OCI-LY7 (cell line): ENCODE data around the gene ARL3. TPM values are rescaled to one million over a fixed set of nuclear protein-coding genes. Genes with fewer than 3 reads are reported as not detected.

Experiments used
- BruUV-seq: library from RNA; stranded (reverse); fragments of 400-500 nt; replicated peaks from 2 replicates; lab custom pipeline; 2021; lab: Mats Ljungman, UMichigan
- CTCF ChIA-PET: fragments of 300-600 bp; sonication (Branson Sonifier 250); formaldehyde crosslinking; loops from one replicate; lab custom pipeline; 2022; ENCODE audit warnings: antibody characterized with exemption; ENCODE audit not compliant: unreplicated experiment; lab: Charles Lee
- POLR2A ChIA-PET: fragments of 300-600 bp; sonication (Branson Sonifier 250); formaldehyde crosslinking; loops from one replicate; lab custom pipeline; 2022; ENCODE audit warnings: antibody characterized with exemption; lab: Charles Lee
- DNase-seq: peaks from one replicate; pipeline ENCODE4 v3.0.0-alpha.2; 2015; ENCODE audit warnings: low spot score
- H2AFZ ChIP-seq: fragments of 200-600 bp; sonication (generic), shearing (Covaris generic); 2 replicates; pipeline ENCODE4 v1.6.1; 2014; ENCODE audit warnings: mild to moderate bottlenecking, antibody characterized with exemption, low read length, moderate library complexity
- H3K27ac ChIP-seq: fragments of 200-600 bp; sonication (generic); 2 replicates; pipeline ENCODE4 v1.5.1; 2014; ENCODE audit warnings: mixed run types, low read depth, mild to moderate bottlenecking, moderate library complexity, low read length, inconsistent platforms; ENCODE audit not compliant: poor library complexity, severe bottlenecking
- H3K36me3 ChIP-seq: fragments of 200-600 bp; sonication (generic); 2 replicates; pipeline ENCODE4 v1.6.1; 2014; ENCODE audit warnings: mild to moderate bottlenecking, antibody characterized with exemption, low read length, moderate library complexity, mixed read lengths; ENCODE audit not compliant: insufficient read depth
- H3K4me1 ChIP-seq: fragments of 200-600 bp; sonication (generic); 2 replicates; pipeline ENCODE4 v1.5.1; 2014; ENCODE audit warnings: mild to moderate bottlenecking, low read length; ENCODE audit not compliant: insufficient read depth, poor library complexity, severe bottlenecking
- H3K4me2 ChIP-seq: fragments of 200-600 bp; sonication (generic); 2 replicates; pipeline ENCODE4 v1.6.1; 2014; ENCODE audit warnings: mild to moderate bottlenecking, low read length
- H3K4me3 ChIP-seq: fragments of 200-600 bp; sonication (generic); 2 replicates; pipeline ENCODE4 v1.5.1; 2014; ENCODE audit warnings: mild to moderate bottlenecking, low read depth, low read length; ENCODE audit not compliant: poor library complexity, severe bottlenecking
- H3K79me2 ChIP-seq: fragments of 200-600 bp; sonication (generic); 2 replicates; pipeline ENCODE4 v1.6.1; 2016; ENCODE audit warnings: low read depth, mild to moderate bottlenecking, low read length, moderate library complexity, mixed read lengths; ENCODE audit not compliant: insufficient read depth
- H3K9me2 ChIP-seq: fragments of 200-600 bp; sonication (generic); 2 replicates; pipeline ENCODE4 v1.6.1; 2016; ENCODE audit warnings: mild to moderate bottlenecking, low read length, mixed read lengths; ENCODE audit not compliant: insufficient read depth
- H3K9me3 ChIP-seq: fragments of 200-600 bp; sonication (generic); 2 replicates; pipeline ENCODE4 v1.6.1; 2014; ENCODE audit warnings: mild to moderate bottlenecking, mixed run types, low read length, mixed read lengths
- H4K20me1 ChIP-seq: fragments of 200-600 bp; sonication (generic); 2 replicates; pipeline ENCODE4 v1.6.1; 2014; ENCODE audit warnings: mild to moderate bottlenecking, antibody characterized with exemption, low read length, moderate library complexity, mixed read lengths; ENCODE audit not compliant: insufficient read depth
- EZH2phosphoT487 ChIP-seq: fragments of 200-600 bp; sonication (generic); IDR thresholded peaks from 2 replicates; pipeline ENCODE4 v1.6.1; 2018; ENCODE audit warnings: low read depth, borderline replicate concordance, mild to moderate bottlenecking, mixed run types, antibody characterized with exemption, low read length, moderate library complexity, mixed read lengths
- intact Hi-C: fragments of 100-400 bp; cut with micrococcal nuclease; formaldehyde crosslinking; loops from one replicate; pipeline ENCODE4 v1.10.0; 2022; ENCODE audit not compliant: unreplicated experiment
- total RNA-seq, 2 experiments: library from RNA; depleted of rRNA in 1 of 2; stranded (reverse); fragments of >200 nt in 1 of 2; shearing (Covaris generic) in 1 of 2; gene quantifications; 2 replicates each; pipeline ENCODE4 v1.2.3, GENCODE V29; 2014 to 2022
- TF ChIP-seq, protein P1 (sequence below): fragments of 200-600 bp; sonication (generic); conservative IDR thresholded peaks from 2 replicates; pipeline ENCODE4 v1.5.1; 2014; ENCODE audit warnings: mild to moderate bottlenecking, antibody characterized with exemption, low read length, moderate library complexity, mixed read lengths

The ARL3 gene
- total RNA-seq, 2 experiments from 2014 or later: 7.3 to 11.7 TPM

DNA sequence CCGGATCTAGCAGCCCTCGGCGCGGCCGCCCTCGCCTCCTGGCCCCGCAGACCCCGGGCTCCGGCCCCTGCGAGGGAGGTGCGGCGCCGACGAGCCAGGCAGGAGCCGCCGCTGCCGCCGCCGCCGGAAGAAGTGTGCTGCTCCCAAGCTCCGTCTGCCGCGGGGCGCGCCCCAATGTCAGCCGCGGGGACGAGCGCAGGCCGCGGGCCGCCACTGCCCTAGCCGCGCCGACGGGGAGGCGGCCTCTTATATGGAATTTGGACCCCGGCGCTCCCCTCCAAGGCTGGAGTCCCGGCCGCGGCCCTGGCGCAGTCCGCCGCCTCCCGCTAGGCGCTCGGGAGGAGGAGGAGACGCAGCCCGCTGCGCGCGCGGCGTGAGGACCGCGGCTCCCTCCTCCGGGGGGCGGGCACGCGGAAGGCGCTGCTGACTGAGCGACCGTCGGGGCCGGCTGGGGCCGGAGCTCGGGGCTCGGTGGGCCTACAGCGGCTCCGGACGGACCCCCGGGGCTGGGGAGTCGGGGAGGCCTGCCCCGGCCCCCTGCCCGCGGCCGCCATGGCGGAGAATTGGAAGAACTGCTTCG, 70.0 kb downstream of the ARL3 start, which contains the start of gene TRIM8:
TRIM8 (plus strand) TSS at position 414 of the 580 bp plus-strand sequence; CDS start at position 553, 139 bp downstream.
- POLR2A ChIA-PET: interaction anchor here (0.5 to 2.2 kb wide), 5 partner anchors 17 to 100 kb away, joined by 3 to 7 read pairs (median 3); partner anchors contain the start of genes ARL3 and SFXN2
- H3K4me1 ChIP-seq: peaks cover 32% of the 10 kb centered on the region
- peak within 1 kb of the TSS; percentile 82 for H3K4me2 ChIP-seq
- no peaks in the 10 kb centered on the region for H3K9me2 ChIP-seq
- DNase-seq: peak; percentile 78
- H2AFZ ChIP-seq: peak within 1 kb of the TSS; percentile 16
- H3K36me3 ChIP-seq: peaks cover 24% of the 10 kb centered on the region; the same call in 1 of the 2 replicates
- H3K27ac ChIP-seq: peak within 1 kb of the TSS; percentile 95
- no peak for TF ChIP-seq EZH2phosphoT487
- TF ChIP-seq, protein P1, sequence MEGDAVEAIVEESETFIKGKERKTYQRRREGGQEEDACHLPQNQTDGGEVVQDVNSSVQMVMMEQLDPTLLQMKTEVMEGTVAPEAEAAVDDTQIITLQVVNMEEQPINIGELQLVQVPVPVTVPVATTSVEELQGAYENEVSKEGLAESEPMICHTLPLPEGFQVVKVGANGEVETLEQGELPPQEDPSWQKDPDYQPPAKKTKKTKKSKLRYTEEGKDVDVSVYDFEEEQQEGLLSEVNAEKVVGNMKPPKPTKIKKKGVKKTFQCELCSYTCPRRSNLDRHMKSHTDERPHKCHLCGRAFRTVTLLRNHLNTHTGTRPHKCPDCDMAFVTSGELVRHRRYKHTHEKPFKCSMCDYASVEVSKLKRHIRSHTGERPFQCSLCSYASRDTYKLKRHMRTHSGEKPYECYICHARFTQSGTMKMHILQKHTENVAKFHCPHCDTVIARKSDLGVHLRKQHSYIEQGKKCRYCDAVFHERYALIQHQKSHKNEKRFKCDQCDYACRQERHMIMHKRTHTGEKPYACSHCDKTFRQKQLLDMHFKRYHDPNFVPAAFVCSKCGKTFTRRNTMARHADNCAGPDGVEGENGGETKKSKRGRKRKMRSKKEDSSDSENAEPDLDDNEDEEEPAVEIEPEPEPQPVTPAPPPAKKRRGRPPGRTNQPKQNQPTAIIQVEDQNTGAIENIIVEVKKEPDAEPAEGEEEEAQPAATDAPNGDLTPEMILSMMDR: no peak
- no peaks in the 10 kb centered on the region for H4K20me1 ChIP-seq
- intact Hi-C loops: loop anchor here (5.0 to 10.0 kb wide), 2 partner anchors 812 to 949 kb away; partner anchors contain the start of gene FBXW4
- peaks cover 47% of the 10 kb centered on the region for H3K79me2 ChIP-seq
- no peaks in the 10 kb centered on the region for H3K9me3 ChIP-seq
- BruUV-seq: no TSS peak
- CTCF ChIA-PET: interaction anchor here (0.7 to 1.3 kb wide), 3 partner anchors 31 to 69 kb away, joined by 3 to 7 read pairs (median 5); partner anchors contain the start of gene ARL3
- peak within 1 kb of the TSS; percentile 84 for H3K4me3 ChIP-seq

DNA sequence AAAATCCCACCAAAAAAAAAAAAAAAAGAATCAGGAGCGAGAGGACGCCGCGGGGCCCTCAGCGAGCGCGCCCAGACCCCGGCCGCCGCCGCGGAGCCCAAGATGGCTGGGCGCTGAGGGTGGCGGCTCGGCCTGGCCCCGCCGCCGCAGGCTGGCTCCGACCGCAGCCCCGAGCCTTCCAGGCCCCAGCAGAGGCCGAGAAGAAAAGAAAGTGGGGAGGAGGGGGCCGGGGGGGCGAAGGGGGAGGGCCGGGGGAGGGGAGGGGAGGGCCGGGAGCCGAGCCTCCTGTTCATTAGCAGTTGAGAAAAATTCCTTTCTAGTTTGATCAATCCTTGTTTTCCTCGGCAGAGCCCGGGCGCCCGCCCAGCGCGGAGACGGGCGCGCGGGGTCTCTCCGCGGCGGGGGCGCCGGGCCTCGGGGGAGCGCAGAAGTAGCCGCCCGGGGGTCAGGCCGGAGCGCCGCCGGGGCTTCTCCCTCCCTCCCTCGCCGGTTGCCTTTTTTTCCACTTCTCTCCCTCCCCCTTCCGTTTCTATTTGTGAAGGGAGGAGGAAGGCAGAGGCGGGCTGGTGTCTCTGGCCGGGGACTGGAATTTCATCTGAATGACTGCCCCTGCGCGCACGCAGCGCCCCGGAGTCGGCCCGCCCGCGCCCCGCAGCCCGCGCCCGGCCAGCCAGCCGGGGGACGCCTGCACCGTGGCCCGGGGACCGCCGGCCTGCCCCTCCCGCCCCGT, 70.7 kb downstream of the ARL3 start:
- peak overlapping the region; percentile 95 for H3K27ac ChIP-seq
- TF ChIP-seq, protein P1: no peak
- TF ChIP-seq EZH2phosphoT487: no peak
- H3K36me3 ChIP-seq: peaks cover 22% of the 10 kb centered on the region; the same call in 1 of the 2 replicates
- peak overlapping the region; percentile 23; the same call in 1 of the 2 replicates for H2AFZ ChIP-seq
- peaks cover 25% of the 10 kb centered on the region for H3K4me1 ChIP-seq
- peak; percentile 70 for DNase-seq
- H3K9me2 ChIP-seq: no peaks in the 10 kb centered on the region
- H3K9me3 ChIP-seq: no peaks in the 10 kb centered on the region
- CTCF ChIA-PET: interaction anchor here (1.0 kb wide), 1 partner anchor 70 kb away, joined by 3 read pairs; the partner anchor contains the start of gene ARL3
- H4K20me1 ChIP-seq: no peaks in the 10 kb centered on the region
- peak overlapping the region; percentile 82 for H3K4me2 ChIP-seq
- H3K79me2 ChIP-seq: peaks cover 40% of the 10 kb centered on the region
- peak overlapping the region; percentile 84 for H3K4me3 ChIP-seq
- BruUV-seq: no TSS peak
- POLR2A ChIA-PET: interaction anchor here (0.6 kb wide), 1 partner anchor 194 kb away, joined by 5 read pairs; no protein-coding TSS in a partner anchor
- intact Hi-C loops: loop anchor here (5.0 to 10.0 kb wide), 2 partner anchors 811 to 949 kb away; partner anchors contain the start of gene FBXW4
